Small intestine (tissue), 7 donors: ENCODE measurements around the gene CFAP53. TPM values are rescaled to one million over a fixed set of nuclear protein-coding genes. Genes with fewer than 3 reads are reported as not detected.
A peak's percentile ranks its signal among the peaks of the same experiment; 100 is the strongest.

Source experiments
- DNase-seq, 2 donors: peaks; one replicate each; pipeline versions ENCODE4 v3.0.0 to v3.0.0-alpha.2; 2013
- FAIRE-seq: peaks from 2 replicates; lab custom pipeline; 2012; peaks lifted over from hg19 to GRCh38; lab: Jason Lieb, UNC
- H3K27ac ChIP-seq, 3 donors: one replicate each; pipeline ENCODE4 v1.5.1; 2013; ENCODE audit warnings: low read length in 2 of 3, mild to moderate bottlenecking in 2 of 3, control low read depth in 1 of 3, inconsistent platforms in 1 of 3, low read depth in 1 of 3, moderate library complexity in 1 of 3
- H3K27me3 ChIP-seq, 3 donors: one replicate each; pipeline ENCODE4 v1.6.1; 2013; ENCODE audit warnings: low read length in 3 of 3, inconsistent platforms in 1 of 3; ENCODE audit not compliant: control insufficient read depth in 3 of 3, insufficient read depth in 3 of 3
- H3K36me3 ChIP-seq, 3 donors: one replicate each; pipeline ENCODE4 v1.6.1; 2013; ENCODE audit warnings: low read length in 3 of 3, inconsistent platforms in 1 of 3, low read depth in 1 of 3, mild to moderate bottlenecking in 1 of 3, moderate library complexity in 1 of 3; ENCODE audit not compliant: control insufficient read depth in 3 of 3, insufficient read depth in 2 of 3
- H3K4me1 ChIP-seq, 3 donors: one replicate each; pipeline ENCODE4 v1.6.1; 2013; ENCODE audit warnings: low read length in 2 of 3, inconsistent platforms in 1 of 3, low read depth in 1 of 3, mild to moderate bottlenecking in 1 of 3, moderate library complexity in 1 of 3; ENCODE audit not compliant: control insufficient read depth in 3 of 3, insufficient read depth in 2 of 3
- H3K4me3 ChIP-seq, 3 donors: one replicate each; pipeline ENCODE4 v1.5.1; 2013; ENCODE audit warnings: low read length in 3 of 3, control low read depth in 1 of 3, inconsistent platforms in 1 of 3, low read depth in 1 of 3, mild to moderate bottlenecking in 1 of 3, moderate library complexity in 1 of 3
- H3K9me3 ChIP-seq, 2 donors: one replicate each; pipeline ENCODE4 v1.6.1; 2013; ENCODE audit warnings: low read depth in 1 of 2, low read length in 1 of 2; ENCODE audit not compliant: control insufficient read depth in 2 of 2, insufficient read depth in 1 of 2
- WGBS, 3 donors: extraction: QIAGEN DNeasy Blood & Tissue Kit; methylation state at CpG; one replicate each; pipeline ENCODE4 v1.1.7; 2013; 5-methylcytosine and 5-hydroxymethylcytosine counted together
- polyA plus RNA-seq, 4 donors: library from polyadenylated mRNA; stranded (reverse) in 3 of 4; unstranded in 1 of 4; fragments of 200-250 nt in 3 of 4; fragments of 120-200 nt in 1 of 4; gene quantifications; one replicate each; pipeline versions ENCODE4 v1.2.1 to v1.2.3, GENCODE V29; 2013
- donor health status: healthy with polysubstance abuse.
- donor health status: control.
- donor health status: control.
- donor health status: Bipolar disorder and iron deficiency.
- donor health status: healthy.

Gene CFAP53
- polyA plus RNA-seq, 4 donors = 0.28 to 0.80 (median 0.67) TPM; not detected in 1

DNA sequence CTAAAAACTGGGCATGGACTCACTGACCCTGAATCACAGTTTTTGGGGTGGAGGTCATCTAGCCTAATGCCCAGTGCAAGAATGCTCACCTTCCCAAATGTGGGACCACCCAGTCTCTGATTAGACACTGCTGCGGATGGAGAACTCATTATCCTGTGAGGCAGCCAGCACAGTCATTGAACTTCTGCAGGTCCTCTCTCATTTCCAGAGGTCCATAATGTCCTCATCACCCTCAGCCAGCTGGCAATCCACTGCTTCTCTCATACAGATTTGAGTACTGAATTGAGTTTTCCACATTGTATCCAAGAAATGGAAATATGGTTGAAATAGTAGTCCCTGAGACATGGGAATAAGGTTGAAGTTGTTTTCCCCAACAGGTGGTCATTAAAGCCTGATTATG lies 66.4 kb downstream of the CFAP53 start:
- Histone ChIP-seq H3K4me3 (no peak overlapping the region), H3K4me1 (peaks cover 0 to 7% (median 0%) of the 10 kb centered on the region in 3 donors), H3K9me3 (peaks cover 0 to 8% of the 10 kb centered on the region in 2 donors), H3K27ac (no peak overlapping the region), H3K36me3 (no peaks in the 10 kb centered on the region), H3K27me3 (peaks cover 0 to 19% (median 19%) of the 10 kb centered on the region in 3 donors)
- no peak for DNase-seq
- whole genome bisulfite sequencing, 3 donors = 37 to 89% (median 86%) methylated on average over 1 of the region's 1 CpG
- no peak for FAIRE-seq

DNA sequence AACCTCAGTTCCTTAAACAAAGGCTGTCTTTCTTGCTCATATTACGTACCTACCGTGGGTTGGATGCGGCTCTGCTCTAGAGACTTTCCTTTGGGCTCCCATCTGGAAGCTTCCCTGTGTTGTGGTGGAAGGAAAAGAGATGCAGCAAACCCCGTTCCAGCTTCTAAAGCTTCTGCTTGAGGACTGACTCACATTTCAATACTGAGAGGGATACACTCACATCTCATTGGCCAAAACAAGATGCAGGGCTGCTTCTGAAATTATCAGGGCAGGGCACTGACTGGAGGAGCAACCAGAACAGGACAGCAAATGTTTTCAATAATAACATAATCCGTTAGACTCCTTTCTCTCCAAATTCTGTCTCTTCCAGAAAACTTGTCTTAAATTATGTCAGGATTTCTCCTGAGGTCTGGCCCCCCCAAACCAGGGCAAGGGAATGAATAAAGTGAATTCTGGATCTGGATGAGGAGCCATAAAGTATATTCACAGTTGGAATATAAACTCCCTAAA lies 66.9 kb downstream of the CFAP53 start:
- FAIRE-seq (no peak), DNase-seq (no peak)
- Histone ChIP-seq H3K4me1 (peaks cover 0 to 7% (median 0%) of the 10 kb centered on the region in 3 donors), H3K4me3 (no peak overlapping the region), H3K9me3 (peaks cover 0 to 8% of the 10 kb centered on the region in 2 donors), H3K27ac (no peak overlapping the region), H3K36me3 (no peaks in the 10 kb centered on the region), H3K27me3 (peaks cover 0 to 19% (median 19%) of the 10 kb centered on the region in 3 donors)
- WGBS, 3 donors = 72 to 86% (median 84%) methylated on average over 5 of the region's 5 CpGs

- Histone ChIP-seq H3K27me3 (peaks cover 0 to 21% (median 12%) of the 10 kb centered on the region in 3 donors), H3K4me3 (no peak overlapping the region), H3K9me3 (peaks cover 0 to 6% of the 10 kb centered on the region in 2 donors), H3K36me3 (no peaks in the 10 kb centered on the region), H3K27ac (no peak overlapping the region), H3K4me1 (peaks cover 0 to 7% (median 0%) of the 10 kb centered on the region in 3 donors)
- WGBS, 3 donors = 88 to 99% (median 88%) methylated on average over 3 of the region's 3 CpGs
- FAIRE-seq (no peak), DNase-seq (no peak)
Observed at GRCh38 chr18:50196261-50196660, 70.0 kb downstream of the CFAP53 start.

DNA sequence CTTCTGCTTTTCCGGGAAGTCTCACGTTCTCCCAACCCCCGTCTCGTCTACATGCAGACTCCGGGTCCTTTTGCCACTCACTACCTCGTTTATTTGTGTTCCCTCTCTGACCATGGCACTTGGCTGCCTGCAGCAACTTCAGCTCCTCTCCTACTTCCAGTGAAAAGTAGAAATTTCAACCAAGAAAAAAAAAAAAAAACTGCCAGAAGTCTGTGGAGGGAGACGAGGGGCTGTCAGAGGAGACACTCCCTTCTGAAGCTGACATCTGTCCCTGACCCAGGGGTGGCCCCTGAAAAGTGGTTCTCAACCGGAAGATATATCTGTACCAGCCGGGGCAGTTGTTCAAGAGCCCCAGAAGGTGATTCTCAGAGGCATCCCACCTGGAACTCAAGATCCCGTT lies 70.6 kb downstream of the CFAP53 start:
- Histone ChIP-seq H3K36me3 (no peaks in the 10 kb centered on the region), H3K4me1 (peaks cover 0 to 7% (median 0%) of the 10 kb centered on the region in 3 donors), H3K27ac (no peak overlapping the region), H3K27me3 (peaks cover 0 to 21% (median 12%) of the 10 kb centered on the region in 3 donors), H3K4me3 (peak overlapping the region in 2 of 3 donors; percentile 49 to 90), H3K9me3 (peaks cover 0 to 2% of the 10 kb centered on the region in 2 donors)
- WGBS, 3 donors = 27 to 36% (median 28%) methylated on average over 10 of the region's 10 CpGs
- FAIRE-seq = no peak
- no peak for DNase-seq

GRCh38 chr18:50194631-50195532 lies 71.4 kb downstream of the CFAP53 start, which contains the start of gene MYO5B:
MYO5B (minus strand) TSS chr18:50195147; CDS start chr18:50194793, 354 bp downstream.
- Histone ChIP-seq H3K36me3 (no peaks in the 10 kb centered on the region), H3K27me3 (peaks cover 0 to 25% (median 11%) of the 10 kb centered on the region in 3 donors), H3K4me3 (peak within 1 kb of the TSS; percentile 71 to 90 (median 74)), H3K27ac (peak within 1 kb of the TSS; percentile 81 to 93 (median 92)), H3K9me3 (no peaks in the 10 kb centered on the region), H3K4me1 (peaks cover 0 to 7% (median 3%) of the 10 kb centered on the region in 3 donors)
- FAIRE-seq (no peak), DNase-seq (peak; percentile 95 to 96)
- 0 to 1% (median 1%) methylated on average over 70 to 115 of the region's 115 CpGs for WGBS, 3 donors

- 1 to 2% (median 2%) methylated on average over 57 to 68 of the region's 68 CpGs for WGBS, 3 donors
- no peaks in the 10 kb centered on the region for H3K36me3 ChIP-seq
- peaks cover 0 to 25% (median 10%) of the 10 kb centered on the region in 3 donors for H3K27me3 ChIP-seq
- H3K27ac ChIP-seq = peak overlapping the region; percentile 81 to 93 (median 92)
- H3K9me3 ChIP-seq = no peaks in the 10 kb centered on the region
- FAIRE-seq (no peak), DNase-seq (peak; percentile 59 to 68)
- peaks cover 0 to 7% (median 4%) of the 10 kb centered on the region in 3 donors for H3K4me1 ChIP-seq
- peak overlapping the region; percentile 71 to 90 (median 74) for H3K4me3 ChIP-seq
Observed at GRCh38 chr18:50193796-50194630, 72.3 kb downstream of the CFAP53 start.

DNA sequence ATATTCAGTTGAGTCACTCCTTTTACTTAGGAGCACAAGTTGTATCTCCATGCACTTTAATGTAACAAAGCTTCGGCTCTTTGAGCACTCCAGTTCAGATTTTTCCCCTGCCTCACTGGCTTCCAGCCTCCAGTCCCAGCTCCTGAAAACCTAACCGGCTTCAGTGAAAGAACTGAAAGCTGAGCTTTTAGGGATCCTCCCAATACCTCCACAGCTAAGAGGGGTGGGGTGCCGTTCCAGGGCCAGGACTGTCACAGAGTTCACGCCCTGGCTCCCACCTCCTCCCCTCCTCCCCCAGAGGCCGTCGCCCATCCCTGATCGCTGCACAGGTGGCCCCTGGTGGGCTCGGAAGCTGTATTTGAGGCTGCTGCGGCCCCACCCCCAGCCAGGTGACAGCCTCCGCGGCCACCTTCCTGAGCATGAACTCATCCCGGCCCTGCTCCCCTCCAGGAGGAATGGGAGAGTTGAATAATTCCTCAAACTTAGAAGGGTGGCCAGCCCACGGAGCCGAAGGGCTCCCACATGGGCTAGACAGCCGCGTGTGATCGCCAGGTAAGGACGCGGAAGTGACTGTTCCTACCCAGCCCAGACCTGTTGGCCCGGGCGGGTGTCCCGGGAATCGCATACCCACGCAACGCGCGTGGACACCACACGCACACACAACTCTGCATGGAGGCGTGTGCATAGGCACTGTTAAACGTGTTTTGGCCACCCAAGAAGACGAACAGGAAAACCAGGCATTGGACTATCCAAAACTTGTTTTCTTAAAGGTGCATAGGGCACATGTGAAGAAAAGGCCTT lies 73.1 kb downstream of the CFAP53 start:
- 1 to 8% (median 5%) methylated on average over 29 to 31 of the region's 31 CpGs for WGBS, 3 donors
- peaks cover 2 to 7% (median 6%) of the 10 kb centered on the region in 3 donors for H3K4me1 ChIP-seq
- H3K27me3 ChIP-seq = peaks cover 0 to 25% (median 10%) of the 10 kb centered on the region in 3 donors
- DNase-seq (peak; percentile 63 to 71), FAIRE-seq (no peak)
- peak overlapping the region; percentile 71 to 90 (median 74) for H3K4me3 ChIP-seq
- H3K36me3 ChIP-seq = no peaks in the 10 kb centered on the region
- no peaks in the 10 kb centered on the region for H3K9me3 ChIP-seq
- H3K27ac ChIP-seq = peak overlapping the region; percentile 81 to 93 (median 92)
